NCI-H2029 (cell line): ENCODE measurements around the gene SMIM28.
"Not testable (repeated sequence)": the region's sequence is repeated elsewhere in the genome, so short reads cannot be mapped to it uniquely, and the experiment has no call there.

Experiments
- DNase-seq: peaks from one replicate; lab custom pipeline; 2025; lab: John Stamatoyannopoulos, UW

SMIM28 gene

DNA sequence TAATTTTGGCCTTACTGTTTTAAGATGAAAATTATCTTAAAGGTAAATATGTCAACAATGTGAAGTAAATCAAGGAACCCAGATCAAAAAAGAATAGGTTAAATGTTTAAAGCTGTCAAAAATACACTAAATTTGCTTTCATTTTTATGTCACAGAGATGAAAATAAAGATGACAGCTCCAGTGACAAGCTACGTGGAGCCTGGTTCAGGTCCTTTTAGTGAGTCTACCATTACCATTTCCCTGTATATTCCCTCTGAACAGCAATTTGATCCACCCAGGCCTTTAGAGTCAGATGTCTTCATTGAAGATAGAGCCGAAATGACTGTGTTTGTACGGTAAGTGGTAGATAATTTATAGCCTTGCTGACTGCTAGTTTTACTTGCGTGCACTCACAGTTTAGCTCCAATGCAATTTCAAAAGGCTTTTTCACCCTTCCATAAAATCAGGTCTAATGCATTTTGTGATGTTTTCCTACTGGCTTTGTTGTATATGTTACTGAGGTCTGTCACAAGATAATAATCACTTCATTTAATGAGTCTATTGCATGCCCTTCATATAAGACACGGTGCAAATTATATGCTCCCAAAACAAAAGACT is 28.2 kb downstream of the SMIM28 start:
- no peak for DNase-seq

- DNase-seq, result no peak
These were observed 28.7 kb downstream of the SMIM28 start for GRCh38 chr6:138406443-138406842.

DNA sequence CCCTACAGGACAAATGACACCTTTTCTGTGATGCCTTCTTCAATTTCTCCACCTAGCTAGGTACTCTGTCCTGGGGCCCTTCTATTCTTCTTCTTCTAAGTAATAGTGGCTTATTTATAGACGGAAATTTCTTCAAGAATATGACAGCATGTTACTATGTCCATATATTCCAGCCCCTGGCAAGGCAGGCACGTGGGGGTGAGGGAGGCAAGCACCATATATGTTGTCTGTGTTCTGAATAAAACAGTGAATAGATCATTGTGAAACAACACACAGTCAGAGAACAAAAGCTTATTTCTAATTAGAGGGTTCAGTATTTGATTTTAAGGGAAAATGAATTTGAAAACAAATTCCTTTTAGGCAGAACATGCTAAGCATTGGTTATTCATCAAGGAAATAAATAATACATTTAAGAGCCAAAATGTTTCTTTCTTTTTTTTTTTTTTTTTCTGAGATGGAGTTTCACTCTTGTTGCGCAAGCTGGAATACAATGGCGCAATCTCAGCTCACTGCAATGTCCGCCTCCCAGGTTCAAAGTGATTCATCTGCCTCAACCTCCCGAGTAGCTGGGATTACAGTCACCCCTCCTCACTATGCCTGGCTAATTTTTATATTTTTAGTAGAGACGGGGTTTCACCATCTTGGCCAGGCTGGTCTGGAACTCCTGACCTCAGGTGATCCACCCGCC is 32.5 kb downstream of the SMIM28 start:
- no peak for DNase-seq

DNA sequence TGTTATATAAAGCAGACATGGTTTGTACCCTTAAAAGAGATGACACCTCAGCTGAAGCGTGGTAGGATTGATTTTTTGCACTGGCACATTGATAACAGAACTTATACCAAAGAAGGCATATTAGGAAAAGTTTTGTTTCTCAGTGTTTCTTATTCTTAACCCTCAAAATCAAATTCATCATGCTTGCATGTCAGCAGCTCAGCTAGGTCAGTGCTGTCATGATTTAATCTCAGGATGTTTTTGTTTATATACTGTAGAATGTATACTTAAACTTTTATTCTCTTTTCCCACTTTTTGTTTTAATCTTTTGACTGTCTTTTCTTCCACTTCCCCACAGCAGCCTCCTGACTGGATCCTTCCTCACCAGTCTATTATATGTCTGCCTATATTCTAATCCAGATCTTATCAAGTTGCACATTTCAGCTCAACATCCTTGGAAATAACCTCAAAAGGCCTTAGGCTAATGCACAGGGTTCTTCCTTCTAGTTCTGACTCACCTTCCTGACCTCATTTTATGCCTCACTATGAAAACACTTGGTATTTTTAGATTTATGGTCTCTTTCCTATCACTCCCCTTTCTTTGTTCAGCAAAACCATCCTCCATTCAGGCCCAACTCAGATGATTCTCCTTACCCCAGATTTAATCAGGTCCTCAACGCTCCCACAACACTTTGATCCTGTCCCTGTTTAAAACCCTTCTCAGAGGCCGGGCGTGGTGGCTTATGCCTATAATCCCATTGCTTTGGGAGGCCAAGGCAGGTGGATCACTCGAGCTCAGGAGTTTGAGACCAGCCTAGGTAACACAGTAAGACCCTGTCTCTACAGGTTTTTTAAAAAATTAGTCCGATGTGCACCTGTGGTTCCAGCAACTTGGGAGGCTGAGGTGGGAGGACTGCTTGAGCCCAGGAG is 33.5 kb downstream of the SMIM28 start:
- no peak for DNase-seq

- no peak for DNase-seq
These were observed 37.4 kb downstream of the SMIM28 start for GRCh38 chr6:138415125-138415524.

DNA sequence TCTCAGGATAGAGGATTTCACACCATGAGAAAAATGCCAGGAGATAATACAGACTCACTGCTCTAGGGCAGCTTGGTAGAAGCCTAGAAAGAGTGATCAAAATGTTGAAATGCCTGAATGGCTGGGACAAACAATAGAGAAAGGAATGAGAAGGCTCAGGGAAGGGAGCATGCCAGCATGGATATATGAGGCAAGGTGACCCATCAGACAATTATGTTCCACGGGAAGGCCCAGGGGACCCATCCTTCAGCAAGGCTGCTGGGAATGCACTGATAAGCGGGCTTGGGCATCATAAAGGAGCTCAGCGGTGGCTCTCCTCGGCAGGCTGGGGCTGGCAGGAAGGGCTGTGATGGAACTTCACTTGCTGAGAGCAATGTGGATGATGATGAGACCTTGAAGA is 38.5 kb downstream of the SMIM28 start:
- DNase-seq, result no peak

DNA sequence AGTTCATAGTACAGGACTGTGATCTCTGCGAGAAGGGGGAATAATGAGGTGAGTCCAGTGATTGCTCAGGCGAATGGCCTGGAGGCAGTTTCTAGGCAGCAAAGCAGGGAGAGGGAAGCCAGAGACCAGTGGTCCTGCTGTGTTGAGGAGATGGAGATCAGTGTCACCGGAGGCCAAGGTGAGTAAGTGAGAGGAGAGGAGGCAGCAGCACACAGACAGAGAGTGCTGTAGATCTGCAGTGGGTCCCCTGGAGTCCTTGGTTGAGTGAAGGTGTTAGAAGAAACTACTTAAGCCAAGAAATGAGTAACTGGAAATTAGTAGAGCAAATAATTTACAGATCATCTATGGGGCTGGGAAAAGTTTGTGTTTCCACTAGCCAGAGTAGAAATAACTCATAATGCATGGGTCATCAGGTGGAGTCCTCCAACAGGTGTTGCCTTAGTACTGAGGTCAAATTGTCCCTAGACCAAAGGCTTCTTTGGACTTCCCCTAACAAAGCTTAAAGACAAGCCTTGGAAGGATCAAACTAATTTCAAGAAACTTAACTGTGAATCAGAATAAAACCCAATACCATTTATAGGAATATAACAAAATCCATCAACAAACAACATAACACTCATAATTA is 39.9 kb downstream of the SMIM28 start:
- no peak for DNase-seq

- DNase-seq, result no peak
These were observed 40.5 kb downstream of the SMIM28 start for GRCh38 chr6:138418118-138418742.

DNA sequence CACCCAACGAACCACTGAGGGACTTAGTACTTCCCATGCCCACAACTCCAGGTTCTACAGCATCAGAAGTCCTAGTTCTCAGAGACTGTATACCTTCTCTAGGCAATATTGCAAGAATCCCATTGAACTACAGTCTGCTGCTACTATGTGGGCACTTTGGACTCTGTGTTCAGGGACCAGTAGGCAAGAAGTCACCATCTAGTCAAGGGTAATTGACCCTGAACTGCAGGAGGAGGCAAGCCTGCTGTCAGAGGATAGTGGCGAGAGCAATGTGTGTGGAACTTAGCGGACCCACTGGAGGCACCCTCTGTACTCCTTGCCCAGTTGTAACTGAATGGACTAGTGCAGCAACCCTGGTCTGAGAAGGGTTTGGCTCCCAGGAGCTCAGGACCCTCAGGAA is 42.1 kb downstream of the SMIM28 start:
- no peak for DNase-seq

DNA sequence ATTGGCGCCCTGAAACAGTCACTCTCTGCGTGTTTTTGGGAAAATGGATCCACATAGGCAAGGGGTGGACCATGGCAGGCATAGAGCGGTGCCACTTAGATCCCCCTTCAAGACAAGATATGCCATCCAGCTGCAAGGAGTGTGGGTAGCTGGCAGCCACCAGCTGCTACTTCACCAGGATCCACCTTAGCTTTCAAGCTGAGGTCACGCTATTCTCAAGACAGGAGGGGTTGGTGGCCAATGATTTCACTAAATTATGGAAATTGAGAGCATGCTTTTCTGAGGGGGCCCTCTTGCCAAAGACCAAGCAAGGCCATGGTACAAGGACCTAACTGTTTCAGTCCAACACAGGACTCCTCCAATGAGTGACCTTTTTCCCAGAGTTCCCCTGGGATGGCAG is 42.7 kb downstream of the SMIM28 start:
- no peak for DNase-seq

DNA sequence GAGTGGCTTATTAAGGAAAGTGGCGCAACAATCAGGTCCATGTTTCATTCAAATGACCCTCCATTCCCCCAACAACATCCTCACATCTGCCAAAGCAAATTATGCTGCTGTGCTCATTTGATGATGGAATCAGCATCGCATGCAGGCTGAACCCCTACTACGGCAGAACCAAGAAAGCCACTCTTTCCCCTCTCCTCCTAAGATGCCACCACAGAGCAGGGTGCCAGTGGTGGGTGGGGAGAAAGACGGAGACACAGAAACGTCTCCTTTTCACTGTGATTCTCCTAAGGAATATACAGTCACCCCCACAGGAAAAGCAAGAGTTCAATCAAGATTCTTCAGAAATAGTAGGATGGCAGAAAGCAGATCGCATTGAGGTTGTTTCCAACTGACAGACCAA is 43.4 kb downstream of the SMIM28 start:
- no peak for DNase-seq

- DNase-seq, result no peak
These were observed 43.9 kb downstream of the SMIM28 start for GRCh38 chr6:138421608-138422007.

DNA sequence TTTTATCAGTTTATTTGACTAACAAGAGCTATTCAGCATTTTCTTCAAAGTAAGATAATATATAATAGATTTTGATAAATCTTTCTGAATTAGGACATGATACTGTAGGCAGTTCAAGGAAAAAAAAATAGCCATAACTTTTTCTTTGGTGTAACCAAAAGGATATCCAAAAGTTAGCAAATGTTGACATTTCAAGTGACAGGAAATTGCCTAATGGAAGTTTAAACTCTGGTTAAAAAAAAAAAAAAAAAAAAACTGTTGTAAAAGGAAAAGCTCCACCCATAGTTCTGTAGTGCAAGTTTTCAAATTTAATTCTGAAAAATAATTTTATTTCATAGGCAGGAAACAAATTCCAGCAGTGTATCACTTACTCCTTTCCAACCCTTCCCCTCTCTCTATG is 45.2 kb downstream of the SMIM28 start:
- no peak for DNase-seq

DNA sequence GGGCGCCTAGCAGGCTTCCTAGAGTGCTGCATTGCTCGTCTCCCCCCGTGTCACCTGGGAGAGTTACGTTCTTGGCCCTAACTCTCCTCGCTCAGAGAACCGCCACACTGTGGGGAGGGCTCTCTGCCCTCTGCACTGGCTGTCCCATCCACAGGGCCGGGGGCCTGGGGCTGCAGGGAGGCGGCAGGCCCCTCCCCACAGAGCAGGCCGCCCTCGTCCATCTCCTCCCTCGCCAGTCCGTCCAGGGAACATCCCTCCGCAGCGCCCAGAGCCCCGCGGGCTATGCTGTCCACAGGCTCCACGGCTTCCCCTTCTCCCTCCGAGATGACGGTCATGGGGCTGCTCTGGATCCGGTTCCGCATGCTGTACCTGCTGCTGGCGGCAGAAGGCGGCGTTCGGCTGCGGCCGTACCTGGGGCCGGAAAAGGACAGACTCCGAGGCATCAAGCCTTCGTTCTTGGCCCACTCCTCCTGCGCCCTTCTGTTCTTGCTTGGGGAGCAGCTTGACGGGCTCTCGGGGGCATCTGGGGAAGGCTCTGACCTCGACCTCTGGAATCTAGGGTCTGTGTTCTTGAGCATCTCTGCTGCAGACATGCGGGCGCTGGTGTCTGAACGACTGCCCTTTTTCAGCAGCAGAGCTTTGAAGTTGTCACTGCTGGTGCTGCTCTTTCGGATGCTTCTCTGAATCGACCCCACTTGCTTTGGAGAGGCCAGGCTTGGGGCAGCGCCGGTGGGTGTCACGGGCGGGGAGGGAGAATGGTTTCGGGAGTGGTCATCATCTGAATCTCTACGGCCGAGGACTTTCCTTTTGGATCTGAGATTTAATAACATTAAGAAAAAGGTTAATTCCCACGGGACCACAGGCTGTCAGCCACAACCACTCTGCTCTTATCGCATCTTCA is 46.5 kb downstream of the SMIM28 start:
- no peak for DNase-seq

DNA sequence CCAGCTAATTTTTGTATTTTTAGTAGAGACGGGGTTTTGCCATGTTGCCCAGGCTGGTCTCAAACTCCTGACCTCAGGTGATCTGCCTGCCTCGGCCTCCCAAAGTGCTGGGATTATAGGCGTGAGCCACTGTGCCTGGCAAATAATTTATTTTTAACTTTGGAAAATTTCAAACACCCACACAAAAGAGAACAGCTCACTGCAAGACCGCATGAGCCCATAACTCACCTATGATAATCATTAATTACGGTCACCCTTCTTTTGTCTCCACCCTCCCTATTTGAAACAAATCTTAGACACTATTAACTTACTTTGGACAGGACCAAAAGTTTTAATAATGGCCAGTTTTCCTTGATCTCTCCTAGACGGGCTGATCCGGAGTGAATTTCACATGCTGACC is 47.6 kb downstream of the SMIM28 start:
- DNase-seq, result not testable (repeated sequence)

DNA sequence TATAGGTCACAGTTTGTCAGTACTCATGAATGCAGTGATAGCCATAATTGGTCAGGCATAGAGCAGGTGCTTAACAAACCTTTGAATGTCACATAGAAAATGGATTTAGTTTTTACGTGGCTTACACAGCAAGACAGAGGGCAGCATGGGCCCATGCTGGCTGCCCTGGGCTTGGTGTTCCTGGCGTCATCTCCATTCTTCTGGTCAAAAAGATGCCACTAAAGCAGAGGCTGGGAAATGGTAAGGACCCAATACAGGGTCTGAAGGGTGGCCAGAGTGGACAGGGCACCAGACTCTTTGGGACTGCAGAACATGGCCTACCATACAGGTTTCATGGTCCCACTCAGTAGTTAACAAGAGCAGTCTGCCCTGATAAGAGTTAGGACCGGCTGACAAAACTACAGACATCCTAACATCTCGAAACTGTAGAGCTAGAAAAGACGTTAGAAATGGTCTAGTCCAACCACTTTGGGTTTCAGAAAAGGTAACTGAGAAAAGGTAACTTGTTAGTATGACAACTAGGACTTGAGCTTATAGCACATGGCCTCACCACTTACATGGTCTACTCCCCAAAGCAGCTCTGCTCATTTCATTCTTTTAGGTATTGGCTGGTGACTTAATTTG is 48.9 kb downstream of the SMIM28 start:
- no peak for DNase-seq

GRCh38 chr6:138427701-138428100 is 50.0 kb downstream of the SMIM28 start:
- DNase-seq, result no peak

- no peak for DNase-seq
These were observed 51.4 kb downstream of the SMIM28 start for GRCh38 chr6:138428944-138429598.

DNA sequence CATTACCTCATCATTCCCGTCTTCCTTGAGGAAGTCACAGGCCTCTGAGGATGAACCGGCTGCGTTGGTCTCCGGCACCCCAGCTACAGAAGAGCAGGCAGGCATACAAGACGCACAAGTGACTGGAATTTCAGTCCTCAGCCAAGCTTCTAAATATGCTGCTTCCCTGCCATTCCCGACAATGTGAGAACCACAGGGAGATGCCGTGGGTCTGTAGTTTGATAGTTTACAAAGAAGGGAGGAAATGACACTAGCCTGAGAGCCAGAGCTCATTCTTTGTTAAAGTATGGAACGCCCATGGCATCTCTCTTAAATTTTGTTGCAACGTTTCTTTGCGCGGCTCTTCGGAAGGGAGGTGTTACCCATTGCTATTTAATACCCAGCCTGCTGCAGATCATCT is 52.1 kb downstream of the SMIM28 start:
- DNase-seq, result no peak
